AG10803 (cell line): Measurements from ENCODE around the gene GGA2.

Experiments
- DNase-seq: peaks from one replicate; pipeline ENCODE4 v3.0.0; 2010; ENCODE audit warnings: low read depth
- H3K4me3 ChIP-seq: 2 replicates; pipeline ENCODE4 v1.5.1; 2011; ENCODE audit warnings: mild to moderate bottlenecking, low read length, control low read depth
- TF ChIP-seq, protein P1 (sequence below): conservative IDR thresholded peaks from 2 replicates; pipeline ENCODE4 v1.5.1; 2011; ENCODE audit warnings: mild to moderate bottlenecking, low read length, control low read depth, inconsistent platforms

GGA2 gene

DNA sequence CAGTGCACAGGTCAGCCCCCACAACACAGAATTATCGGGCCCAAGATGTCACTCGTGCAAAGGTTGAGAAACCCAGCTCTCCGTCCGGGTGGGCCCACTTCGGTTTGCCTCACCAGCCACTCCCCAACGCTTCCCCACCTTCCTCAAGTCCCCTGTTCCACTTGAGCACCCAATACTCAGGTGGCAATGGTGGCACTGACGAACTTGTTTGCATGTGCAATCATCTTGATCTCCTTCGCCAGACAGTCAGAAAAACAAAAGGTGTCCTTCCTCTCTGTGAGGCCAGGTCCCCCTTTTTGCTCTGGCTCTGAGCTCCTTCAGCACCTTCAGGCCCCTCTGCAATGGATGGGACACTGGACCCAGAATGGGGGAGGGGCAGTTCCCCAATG is 3.7 kb downstream of the GGA2 start:
- DNase-seq, result no peak
- no peak overlapping the region for H3K4me3 ChIP-seq
- TF ChIP-seq, protein P1, sequence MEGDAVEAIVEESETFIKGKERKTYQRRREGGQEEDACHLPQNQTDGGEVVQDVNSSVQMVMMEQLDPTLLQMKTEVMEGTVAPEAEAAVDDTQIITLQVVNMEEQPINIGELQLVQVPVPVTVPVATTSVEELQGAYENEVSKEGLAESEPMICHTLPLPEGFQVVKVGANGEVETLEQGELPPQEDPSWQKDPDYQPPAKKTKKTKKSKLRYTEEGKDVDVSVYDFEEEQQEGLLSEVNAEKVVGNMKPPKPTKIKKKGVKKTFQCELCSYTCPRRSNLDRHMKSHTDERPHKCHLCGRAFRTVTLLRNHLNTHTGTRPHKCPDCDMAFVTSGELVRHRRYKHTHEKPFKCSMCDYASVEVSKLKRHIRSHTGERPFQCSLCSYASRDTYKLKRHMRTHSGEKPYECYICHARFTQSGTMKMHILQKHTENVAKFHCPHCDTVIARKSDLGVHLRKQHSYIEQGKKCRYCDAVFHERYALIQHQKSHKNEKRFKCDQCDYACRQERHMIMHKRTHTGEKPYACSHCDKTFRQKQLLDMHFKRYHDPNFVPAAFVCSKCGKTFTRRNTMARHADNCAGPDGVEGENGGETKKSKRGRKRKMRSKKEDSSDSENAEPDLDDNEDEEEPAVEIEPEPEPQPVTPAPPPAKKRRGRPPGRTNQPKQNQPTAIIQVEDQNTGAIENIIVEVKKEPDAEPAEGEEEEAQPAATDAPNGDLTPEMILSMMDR, result no peak

DNA sequence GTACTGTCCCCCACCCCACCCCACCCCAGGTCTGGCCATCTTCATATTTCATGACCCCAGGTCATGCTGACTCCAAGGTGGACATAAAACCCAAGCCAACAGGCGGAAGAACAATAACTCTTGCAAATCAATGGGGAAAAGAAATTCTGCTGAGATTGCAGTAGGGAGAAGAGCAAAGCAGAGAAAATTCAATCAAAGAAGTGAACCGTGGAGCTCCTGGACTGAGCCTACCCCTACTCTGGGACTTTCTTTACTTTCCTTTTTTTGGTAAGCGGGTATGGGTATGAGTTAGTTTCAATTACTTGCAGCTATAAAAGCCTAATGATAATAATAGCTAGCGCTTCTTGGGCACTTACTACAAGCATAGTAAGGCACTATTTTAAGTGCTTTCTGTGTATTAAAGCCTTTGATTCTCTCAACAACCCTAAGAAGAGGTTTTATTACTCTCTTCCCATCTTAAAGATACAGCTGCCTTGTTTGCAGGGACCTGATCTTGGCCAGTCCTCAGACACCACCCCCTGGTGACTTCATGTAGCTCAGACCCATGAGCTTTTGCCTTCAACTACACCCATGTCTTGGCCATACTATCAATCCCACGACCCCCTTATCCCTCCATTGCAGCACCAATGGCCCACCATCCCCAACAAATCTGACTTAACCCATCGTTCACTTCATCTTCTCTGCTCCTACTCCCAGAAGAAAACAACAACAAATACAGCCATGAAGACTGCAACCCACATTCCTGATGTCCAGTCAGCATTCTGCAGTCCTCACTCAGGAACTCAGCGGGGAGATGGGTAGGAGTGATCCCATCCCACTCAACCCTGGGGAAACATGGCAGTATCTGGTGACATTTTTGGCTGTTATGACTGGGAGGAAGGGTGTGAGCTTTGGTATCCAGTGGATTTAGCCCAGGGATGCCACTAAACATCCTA is 4.4 kb downstream of the GGA2 start:
- DNase-seq, result no peak
- H3K4me3 ChIP-seq, result no peak overlapping the region
- TF ChIP-seq, protein P1, result no peak

DNA sequence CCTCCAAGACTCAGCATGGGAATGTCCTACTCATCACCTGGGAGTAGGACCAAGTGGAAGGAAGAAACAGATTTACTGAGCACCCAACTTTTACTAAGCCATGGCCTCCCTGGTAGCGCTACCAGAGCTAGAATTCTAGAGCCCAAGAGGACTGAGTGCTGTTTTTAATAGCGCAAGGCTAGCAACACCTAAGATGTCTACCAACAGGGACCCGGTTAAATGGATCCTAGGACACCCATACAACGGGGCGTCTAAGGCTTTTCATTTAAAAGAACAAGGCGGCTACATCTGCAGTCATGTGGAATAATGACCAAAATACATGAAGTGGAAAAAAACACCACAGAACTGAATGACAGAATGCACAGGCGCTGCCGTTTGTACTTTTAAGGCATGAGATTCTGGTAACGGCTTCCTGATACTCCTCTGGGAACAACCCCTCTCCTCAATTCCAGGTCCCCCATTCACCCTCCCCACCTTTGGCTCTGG is 5.1 kb downstream of the GGA2 start:
- TF ChIP-seq, protein P1, result no peak
- DNase-seq, result no peak
- H3K4me3 ChIP-seq, result no peak overlapping the region

DNA sequence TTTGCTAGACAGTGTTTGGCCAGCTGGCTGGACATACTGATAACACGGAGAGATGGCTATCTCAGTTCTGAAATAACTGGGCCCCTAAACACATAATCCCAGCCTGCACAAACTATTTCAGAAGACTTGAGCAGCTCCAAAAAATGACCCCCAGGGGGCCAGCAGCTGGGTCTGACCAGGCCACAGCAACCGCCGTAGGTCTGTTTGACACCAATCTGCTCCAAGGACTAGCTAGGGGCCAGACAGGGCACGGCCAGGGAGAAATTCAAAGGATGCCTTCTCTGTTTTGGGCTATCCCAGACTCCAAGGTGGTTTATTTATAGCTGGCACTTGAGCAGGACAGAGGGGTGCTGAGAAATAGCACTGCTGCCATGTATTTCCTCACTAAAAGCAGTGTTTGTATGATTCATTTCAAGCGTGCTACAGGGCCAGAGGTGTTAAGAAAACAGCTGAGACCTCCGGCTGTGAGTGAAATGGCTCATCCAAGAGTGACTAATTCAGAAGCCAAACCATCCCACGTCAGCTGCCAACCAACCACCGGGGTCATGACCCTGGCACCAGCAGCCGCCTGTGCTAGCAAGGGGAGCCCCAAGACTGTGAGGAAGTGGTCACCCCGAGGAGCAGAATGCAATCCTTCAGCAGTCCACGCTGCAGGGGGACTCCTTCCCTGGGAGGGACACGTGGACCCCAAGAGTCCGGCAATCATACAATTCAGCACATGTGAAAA is 5.7 kb downstream of the GGA2 start:
- DNase-seq, result peak; percentile 93
- H3K4me3 ChIP-seq, result no peak overlapping the region
- TF ChIP-seq, protein P1, result 0 out of 2 replicates have a peak, but pooled peaks have one; percentile 6

DNA sequence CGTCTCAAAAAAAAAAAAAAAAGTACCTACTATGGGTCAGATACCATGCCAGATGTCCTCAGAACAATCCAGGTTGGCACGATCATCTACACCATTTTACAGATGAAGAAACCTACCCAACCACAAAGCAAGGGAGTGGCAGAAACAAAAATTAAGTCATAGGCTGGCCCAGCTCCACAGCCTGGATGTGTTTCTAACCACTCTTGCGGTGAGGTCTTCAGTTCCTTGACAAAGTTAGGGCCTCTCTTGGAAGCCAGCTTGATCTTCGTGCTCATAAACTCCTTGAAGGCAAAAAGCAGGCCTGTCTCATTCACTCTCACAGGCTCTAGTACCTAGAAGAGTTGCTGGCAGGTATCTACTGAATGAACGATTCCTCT is 6.2 kb downstream of the GGA2 start:
- H3K4me3 ChIP-seq, result no peak overlapping the region
- DNase-seq, result peak; percentile 86
- TF ChIP-seq, protein P1, result no peak

- TF ChIP-seq, protein P1, result no peak
- no peak overlapping the region for H3K4me3 ChIP-seq
- DNase-seq, result peak; percentile 15
These were observed 7.8 kb downstream of the GGA2 start for GRCh38 chr16:23502466-23502865.
